ENCODE data around the gene GATC.

Gene GATC

GRCh38 chr12:120406553-120406952, 39.7 kb upstream of the GATC start:
- no peaks in the 10 kb centered on the region for H3K4me1 ChIP-seq (ENCODE audit: insufficient read depth, low read length)
- no peaks in the 10 kb centered on the region for H3K9me3 ChIP-seq (ENCODE audit: insufficient read depth, low read length, severe bottlenecking)
- H2AFZ ChIP-seq (ENCODE audit: low read depth, low read length): no peak overlapping the region
- H3K27me3 ChIP-seq (ENCODE audit: insufficient read depth, low read length, poor library complexity): no peaks in the 10 kb centered on the region
- ATAC-seq (ENCODE audit: insufficient read depth, low read depth) (no peak), DNase-seq (no peak)
- H3K4me2 ChIP-seq (ENCODE audit: insufficient read depth, low read length): no peak overlapping the region
- H3K36me3 ChIP-seq (ENCODE audit: insufficient read depth, low read length): no peaks in the 10 kb centered on the region
- no peaks in the 10 kb centered on the region for H4K20me1 ChIP-seq (ENCODE audit: insufficient read depth, low read length)
- H3K79me2 ChIP-seq (ENCODE audit: insufficient read depth, low read length): no peaks in the 10 kb centered on the region
- TF ChIP-seq CTCF (IDR thresholded peaks at IDR 0.05; ENCODE audit: borderline replicate concordance, extremely low read depth, low read length, poor library complexity, severe bottlenecking) (no peak), EZH2 (IDR thresholded peaks at IDR 0.05; ENCODE audit: borderline replicate concordance, low read depth, low read length, severe bottlenecking) (no peak)
- no peak overlapping the region for H3K4me3 ChIP-seq (ENCODE audit: low read depth in 1 of 2, low read length in 2 of 2)
- H3K27ac ChIP-seq (ENCODE audit: low read length): no peak overlapping the region
- no peak overlapping the region for H3K9ac ChIP-seq (ENCODE audit: low read depth, low read length)

- Histone ChIP-seq H2AFZ (ENCODE audit: low read depth, low read length) (no peak overlapping the region), H3K4me3 (ENCODE audit: low read depth in 1 of 2, low read length in 2 of 2) (no peak overlapping the region), H3K27ac (ENCODE audit: low read length) (no peak overlapping the region), H3K9me3 (ENCODE audit: insufficient read depth, low read length, severe bottlenecking) (no peaks in the 10 kb centered on the region), H4K20me1 (ENCODE audit: insufficient read depth, low read length) (no peaks in the 10 kb centered on the region), H3K4me2 (ENCODE audit: insufficient read depth, low read length) (no peak overlapping the region), H3K27me3 (ENCODE audit: insufficient read depth, low read length, poor library complexity) (no peaks in the 10 kb centered on the region), H3K4me1 (ENCODE audit: insufficient read depth, low read length) (no peaks in the 10 kb centered on the region), H3K9ac (ENCODE audit: low read depth, low read length) (no peak overlapping the region), H3K79me2 (ENCODE audit: insufficient read depth, low read length) (no peaks in the 10 kb centered on the region), H3K36me3 (ENCODE audit: insufficient read depth, low read length) (no peaks in the 10 kb centered on the region)
- TF ChIP-seq EZH2 (IDR thresholded peaks at IDR 0.05; ENCODE audit: borderline replicate concordance, low read depth, low read length, severe bottlenecking): no peak
- no peak for TF ChIP-seq CTCF (IDR thresholded peaks at IDR 0.05; ENCODE audit: borderline replicate concordance, extremely low read depth, low read length, poor library complexity, severe bottlenecking)
- DNase-seq (no peak), ATAC-seq (ENCODE audit: insufficient read depth, low read depth) (no peak)
These were observed 37.5 kb upstream of the GATC start for GRCh38 chr12:120408771-120409170.

GRCh38 chr12:120412421-120412820, 33.8 kb upstream of the GATC start:
- H3K79me2 ChIP-seq (ENCODE audit: insufficient read depth, low read length): no peaks in the 10 kb centered on the region
- H3K9me3 ChIP-seq (ENCODE audit: insufficient read depth, low read length, severe bottlenecking): no peaks in the 10 kb centered on the region
- H3K36me3 ChIP-seq (ENCODE audit: insufficient read depth, low read length): no peaks in the 10 kb centered on the region
- no peak overlapping the region for H3K4me3 ChIP-seq (ENCODE audit: low read depth in 1 of 2, low read length in 2 of 2)
- DNase-seq (no peak), ATAC-seq (ENCODE audit: insufficient read depth, low read depth) (no peak)
- H3K27ac ChIP-seq (ENCODE audit: low read length): no peak overlapping the region
- TF ChIP-seq CTCF (IDR thresholded peaks at IDR 0.05; ENCODE audit: borderline replicate concordance, extremely low read depth, low read length, poor library complexity, severe bottlenecking) (no peak), EZH2 (IDR thresholded peaks at IDR 0.05; ENCODE audit: borderline replicate concordance, low read depth, low read length, severe bottlenecking) (no peak)
- no peaks in the 10 kb centered on the region for H3K4me1 ChIP-seq (ENCODE audit: insufficient read depth, low read length)
- H4K20me1 ChIP-seq (ENCODE audit: insufficient read depth, low read length): no peaks in the 10 kb centered on the region
- no peak overlapping the region for H3K9ac ChIP-seq (ENCODE audit: low read depth, low read length)
- H3K27me3 ChIP-seq (ENCODE audit: insufficient read depth, low read length, poor library complexity): no peaks in the 10 kb centered on the region
- no peak overlapping the region for H3K4me2 ChIP-seq (ENCODE audit: insufficient read depth, low read length)
- no peak overlapping the region for H2AFZ ChIP-seq (ENCODE audit: low read depth, low read length)

Data from DND-41 (cell line).